ENCODE results near the gene SRGN.

DNA sequence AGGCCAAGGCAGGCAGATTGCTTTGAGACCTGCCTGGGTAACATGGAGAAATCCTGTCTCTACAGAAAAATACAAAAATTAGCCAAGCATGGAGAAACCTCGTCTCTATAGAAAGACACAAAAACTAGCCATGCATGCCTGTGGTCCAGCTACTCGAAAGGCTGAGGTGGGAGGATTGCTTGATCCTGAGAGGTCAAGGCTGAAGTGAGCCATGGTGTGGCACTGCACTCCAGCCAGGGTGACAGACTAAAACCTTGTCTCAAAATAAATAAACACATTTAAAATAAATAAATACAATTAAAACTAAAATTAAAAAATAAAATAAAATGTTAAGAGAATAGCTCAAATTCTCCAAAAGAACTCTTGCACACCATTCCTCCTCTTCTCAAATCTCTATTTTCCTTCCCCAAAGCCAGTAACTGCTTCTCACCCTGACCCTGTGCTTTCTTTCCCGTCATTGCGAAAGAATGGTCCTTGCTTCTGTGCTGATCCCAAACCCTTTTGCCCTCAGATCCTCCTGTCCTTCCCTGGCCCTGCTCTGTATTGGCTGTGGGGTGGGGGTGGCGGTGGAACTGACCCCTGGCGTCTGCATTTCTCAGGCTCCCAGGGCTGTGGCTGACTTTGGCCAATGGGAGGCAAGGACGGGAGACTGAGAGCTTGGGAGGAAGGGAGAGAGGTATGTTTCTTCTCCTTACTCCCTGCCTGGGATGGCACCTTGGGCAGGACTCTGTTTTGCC is 12.4 kb downstream of the SRGN start:
- TF ChIP-seq, protein P1, sequence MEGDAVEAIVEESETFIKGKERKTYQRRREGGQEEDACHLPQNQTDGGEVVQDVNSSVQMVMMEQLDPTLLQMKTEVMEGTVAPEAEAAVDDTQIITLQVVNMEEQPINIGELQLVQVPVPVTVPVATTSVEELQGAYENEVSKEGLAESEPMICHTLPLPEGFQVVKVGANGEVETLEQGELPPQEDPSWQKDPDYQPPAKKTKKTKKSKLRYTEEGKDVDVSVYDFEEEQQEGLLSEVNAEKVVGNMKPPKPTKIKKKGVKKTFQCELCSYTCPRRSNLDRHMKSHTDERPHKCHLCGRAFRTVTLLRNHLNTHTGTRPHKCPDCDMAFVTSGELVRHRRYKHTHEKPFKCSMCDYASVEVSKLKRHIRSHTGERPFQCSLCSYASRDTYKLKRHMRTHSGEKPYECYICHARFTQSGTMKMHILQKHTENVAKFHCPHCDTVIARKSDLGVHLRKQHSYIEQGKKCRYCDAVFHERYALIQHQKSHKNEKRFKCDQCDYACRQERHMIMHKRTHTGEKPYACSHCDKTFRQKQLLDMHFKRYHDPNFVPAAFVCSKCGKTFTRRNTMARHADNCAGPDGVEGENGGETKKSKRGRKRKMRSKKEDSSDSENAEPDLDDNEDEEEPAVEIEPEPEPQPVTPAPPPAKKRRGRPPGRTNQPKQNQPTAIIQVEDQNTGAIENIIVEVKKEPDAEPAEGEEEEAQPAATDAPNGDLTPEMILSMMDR (IDR thresholded peaks at IDR 0.05; ENCODE audit: low read length) = no peak
- no peak for TF ChIP-seq EZH2 (IDR thresholded peaks at IDR 0.05; ENCODE audit: borderline replicate concordance, low read length)
